ENCODE measurements around the gene TTC36.
"Not testable (repeated sequence)": the region's sequence is repeated elsewhere in the genome, so short reads cannot be mapped to it uniquely, and the experiment has no call there.

Gene TTC36

GRCh38 chr11:118527109-118527508 lies at the start of gene TTC36:
Gene TTC36 (plus strand): TSS chr11:118527474. CDS start chr11:118527495, 21 bp downstream.
- no peak for DNase-seq

GRCh38 chr11:118481238-118481637 lies 46.0 kb upstream of the TTC36 start:
- not testable (repeated sequence) for DNase-seq

GRCh38 chr11:118484405-118484804 lies 42.9 kb upstream of the TTC36 start:
- no peak for DNase-seq

GRCh38 chr11:118485273-118485672 lies 42.0 kb upstream of the TTC36 start:
- DNase-seq: no peak

- DNase-seq: peak; percentile 89
These were observed 38.7 kb upstream of the TTC36 start for GRCh38 chr11:118488480-118489109.

- DNase-seq: no peak
These were observed 36.2 kb upstream of the TTC36 start for GRCh38 chr11:118491041-118491440.

- DNase-seq: no peak
These were observed 29.4 kb upstream of the TTC36 start for GRCh38 chr11:118497831-118498230.

- no peak for DNase-seq
These were observed 24.1 kb upstream of the TTC36 start for GRCh38 chr11:118503216-118503615.

GRCh38 chr11:118511601-118512000 lies 15.7 kb upstream of the TTC36 start:
- DNase-seq: no peak

- DNase-seq: no peak
These were observed 13.2 kb upstream of the TTC36 start for GRCh38 chr11:118514103-118514502.

- DNase-seq: no peak
These were observed 7.7 kb upstream of the TTC36 start for GRCh38 chr11:118519549-118519948.

GRCh38 chr11:118521892-118522311 lies 5.4 kb upstream of the TTC36 start:
- DNase-seq: no peak

GRCh38 chr11:118522571-118523072 lies 4.7 kb upstream of the TTC36 start:
- DNase-seq: no peak

- no peak for DNase-seq
These were observed 2.9 kb upstream of the TTC36 start for GRCh38 chr11:118524356-118524755.

GRCh38 chr11:118524757-118525470 lies 2.4 kb upstream of the TTC36 start:
- no peak for DNase-seq

GRCh38 chr11:118526688-118527087 lies 586 bp upstream of the TTC36 start:
- DNase-seq: no peak

- no peak for DNase-seq
These were observed 1.2 kb downstream of the TTC36 start for GRCh38 chr11:118528511-118528910.

- peak; percentile 21 for DNase-seq
These were observed 2.4 kb downstream of the TTC36 start for GRCh38 chr11:118529584-118530175.

GRCh38 chr11:118530180-118530682 lies 3.0 kb downstream of the TTC36 start:
- DNase-seq: peak; percentile 55

GRCh38 chr11:118530683-118531596 lies 3.7 kb downstream of the TTC36 start, which contains the start of gene TMEM25:
Gene TMEM25 (plus strand): TSS chr11:118531192. CDS start chr11:118531802, 610 bp downstream.
- DNase-seq: peak; percentile 84

GRCh38 chr11:118531597-118532084 lies 4.4 kb downstream of the TTC36 start:
- DNase-seq: no peak

GRCh38 chr11:118532091-118532490 lies 4.8 kb downstream of the TTC36 start:
- no peak for DNase-seq

Data from eye (tissue), 1 donor.